Kidney (tissue), 14 donors: Measurements from ENCODE around the gene MBD4. TPM values are rescaled to one million over a fixed set of nuclear protein-coding genes. Genes with fewer than 3 reads are reported as not detected.
A peak's percentile ranks its signal among the peaks of the same experiment; 100 is the strongest.

Experiments
- DNase-seq, 5 donors: peaks; one replicate each; pipeline ENCODE4 v3.0.0-alpha.2; 2013 to 2020
- FAIRE-seq: peaks from 2 replicates; lab custom pipeline; 2012; peaks lifted over from hg19 to GRCh38; lab: Jason Lieb, UNC
- H3K27ac ChIP-seq, 2 donors: one replicate each; pipeline ENCODE4 v1.7.0; 2013; ENCODE audit warnings: low read depth in 2 of 2, low read length in 2 of 2, inconsistent platforms in 1 of 2
- H3K27me3 ChIP-seq: one replicate; pipeline ENCODE4 v1.7.1; 2013; ENCODE audit warnings: low read length, inconsistent platforms; ENCODE audit not compliant: control insufficient read depth, insufficient read depth
- H3K36me3 ChIP-seq, 3 donors: one replicate each; pipeline versions ENCODE4 v1.7.0 to v1.7.1; 2013; ENCODE audit warnings: low read length in 3 of 3, control low read depth in 1 of 3, inconsistent platforms in 1 of 3; ENCODE audit not compliant: insufficient read depth in 3 of 3, control insufficient read depth in 2 of 3
- H3K4me1 ChIP-seq, 3 donors: one replicate each; pipeline versions ENCODE4 v1.7.0 to v1.7.1; 2013; ENCODE audit warnings: low read length in 3 of 3, inconsistent platforms in 1 of 3, low read depth in 1 of 3; ENCODE audit not compliant: control insufficient read depth in 2 of 3, insufficient read depth in 2 of 3
- H3K4me3 ChIP-seq, 3 donors: one replicate each; pipeline versions ENCODE4 v1.7.0 to v1.8.1; 2013; ENCODE audit warnings: low read length in 3 of 3, control low read depth in 1 of 3, inconsistent platforms in 1 of 3
- H3K9ac ChIP-seq, 3 donors: one replicate each; pipeline versions ENCODE4 v1.7.0 to v1.7.1; 2013; ENCODE audit warnings: low read length in 3 of 3, control low read depth in 1 of 3, inconsistent platforms in 1 of 3
- H3K9me3 ChIP-seq, 3 donors: one replicate each; pipeline versions ENCODE4 v1.7.0 to v1.7.1; 2013; ENCODE audit warnings: low read length in 3 of 3, control low read depth in 1 of 3, inconsistent platforms in 1 of 3; ENCODE audit not compliant: control insufficient read depth in 2 of 3, insufficient read depth in 1 of 3
- CTCF ChIP-seq: IDR thresholded peaks from 3 replicates; pipeline ENCODE4 v1.5.1; 2012; ENCODE audit warnings: mild to moderate bottlenecking, moderate library complexity, borderline replicate concordance; ENCODE audit not compliant: insufficient read depth; ENCODE audit errors: extremely low read depth
- intact Hi-C: fragments of 100-400 bp; cut with DNase I; formaldehyde crosslinking; loops from one replicate; pipeline ENCODE4 v1.11.1; 2022
- polyA plus RNA-seq: library from polyadenylated mRNA; stranded (reverse); fragments of 350-450 nt; fragmentation: Illumina TruSeq; extraction: RNeasy Lipid Tissue Mini Kit (QIAGEN cat#74804); gene quantifications from one replicate; pipeline ENCODE4 v1.2.3, GENCODE V29; 2014; ENCODE audit warnings: low read depth, low replicate concordance; ENCODE audit not compliant: insufficient read depth
- total RNA-seq: library from RNA; stranded (reverse); fragmentation: NEBNext Ultra II Directional; extraction: Animal tissue kit (Norgen Biotek cat#: 25700); gene quantifications from one replicate; pipeline ENCODE4 v1.2.1, GENCODE V29; 2021
- donor health status: control.
- donor health status: control.
- donor health status: control.
- donor health status: control.
- donor health status: control.
- donor health status: DM: yes; HTN: yes; CAD: no.
- donor health status: Normal renal cell carcinoma (clear cell type).

MBD4 gene
- total and polyA plus RNA-seq, 2 donors from 2014 or later, result 25.4 to 35.1 TPM

- no peak overlapping the region for H3K4me3 ChIP-seq
- H3K9ac ChIP-seq, result peak overlapping the region in 1 of 3 donors; percentile 16
- peaks cover 3 to 45% (median 24%) of the 10 kb centered on the region in 3 donors for H3K36me3 ChIP-seq
- H3K27me3 ChIP-seq, result no peaks in the 10 kb centered on the region
- no peak for TF ChIP-seq CTCF
- no peak overlapping the region for H3K27ac ChIP-seq
- H3K4me1 ChIP-seq, result peaks cover 0 to 25% (median 5%) of the 10 kb centered on the region in 3 donors
- FAIRE-seq (no peak), DNase-seq (no peak)
- H3K9me3 ChIP-seq, result no peaks in the 10 kb centered on the region
- intact Hi-C loops, result no loop called here
These were observed 4.4 kb downstream of the MBD4 start for GRCh38 chr3:129435367-129435766.

GRCh38 chr3:129434140-129434539 lies 5.6 kb downstream of the MBD4 start:
- Histone ChIP-seq H3K27me3 (no peaks in the 10 kb centered on the region), H3K9ac (no peak overlapping the region), H3K4me1 (peaks cover 0 to 25% (median 6%) of the 10 kb centered on the region in 3 donors), H3K36me3 (peaks cover 3 to 45% (median 24%) of the 10 kb centered on the region in 3 donors), H3K9me3 (no peaks in the 10 kb centered on the region), H3K4me3 (no peak overlapping the region), H3K27ac (no peak overlapping the region)
- no peak for DNase-seq
- TF ChIP-seq CTCF, result no peak
- FAIRE-seq, result no peak
- intact Hi-C loops, result no loop called here

- peaks cover 3 to 45% (median 24%) of the 10 kb centered on the region in 3 donors for H3K36me3 ChIP-seq
- no peak overlapping the region for H3K4me3 ChIP-seq
- no peak for TF ChIP-seq CTCF
- no peak overlapping the region for H3K9ac ChIP-seq
- H3K9me3 ChIP-seq, result no peaks in the 10 kb centered on the region
- no peaks in the 10 kb centered on the region for H3K27me3 ChIP-seq
- FAIRE-seq, result no peak
- no peak for DNase-seq
- no peak overlapping the region for H3K27ac ChIP-seq
- H3K4me1 ChIP-seq, result peaks cover 0 to 25% (median 9%) of the 10 kb centered on the region in 3 donors
- intact Hi-C loops, result no loop called here
These were observed 6.2 kb downstream of the MBD4 start for GRCh38 chr3:129433565-129433964.

- DNase-seq (peak in 1 of 5 donors; percentile 10), FAIRE-seq (no peak)
- intact Hi-C loops, result no loop called here
- no peak overlapping the region for H3K27ac ChIP-seq
- H3K27me3 ChIP-seq, result no peaks in the 10 kb centered on the region
- peaks cover 3 to 41% (median 24%) of the 10 kb centered on the region in 3 donors for H3K36me3 ChIP-seq
- no peaks in the 10 kb centered on the region for H3K9me3 ChIP-seq
- no peak overlapping the region for H3K9ac ChIP-seq
- peaks cover 2 to 25% (median 13%) of the 10 kb centered on the region in 3 donors for H3K4me1 ChIP-seq
- TF ChIP-seq CTCF, result no peak
- H3K4me3 ChIP-seq, result no peak overlapping the region
These were observed 7.1 kb downstream of the MBD4 start for GRCh38 chr3:129432671-129433070.
